Stimulated activated CD4-positive, alpha-beta T cell treated with anti-CD3 and anti-CD28 coated beads, TNF-alpha, amount 100 ng/mL, for 1 hour (primary cell): ENCODE data around the gene TMEM138.

Experiments
- DNase-seq, 3 donors: peaks; one replicate each; pipeline ENCODE4 v3.0.0-alpha.2; 2020; ENCODE audit warnings: low read depth in 3 of 3, low spot score in 1 of 3

Gene TMEM138

DNA sequence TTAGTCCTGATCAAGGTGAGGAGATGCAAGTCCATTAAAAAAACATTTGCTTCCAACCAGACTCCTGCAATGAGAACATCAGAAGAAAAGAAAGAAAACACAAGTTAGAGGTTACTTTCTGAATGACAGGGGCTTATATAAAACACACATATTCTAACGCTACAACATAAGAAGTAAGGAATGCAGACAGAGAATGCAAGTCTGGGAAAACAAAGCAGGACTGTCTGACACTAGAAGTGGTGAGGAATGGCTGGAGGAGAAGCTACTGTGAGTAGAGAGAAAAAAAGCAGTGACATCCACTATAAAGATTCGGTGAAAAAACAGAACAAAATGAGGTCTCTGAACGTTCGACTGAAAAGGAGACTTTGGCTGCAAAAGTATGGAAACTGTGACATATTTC is 42.5 kb downstream of the TMEM138 start:
- no peak for DNase-seq

DNA sequence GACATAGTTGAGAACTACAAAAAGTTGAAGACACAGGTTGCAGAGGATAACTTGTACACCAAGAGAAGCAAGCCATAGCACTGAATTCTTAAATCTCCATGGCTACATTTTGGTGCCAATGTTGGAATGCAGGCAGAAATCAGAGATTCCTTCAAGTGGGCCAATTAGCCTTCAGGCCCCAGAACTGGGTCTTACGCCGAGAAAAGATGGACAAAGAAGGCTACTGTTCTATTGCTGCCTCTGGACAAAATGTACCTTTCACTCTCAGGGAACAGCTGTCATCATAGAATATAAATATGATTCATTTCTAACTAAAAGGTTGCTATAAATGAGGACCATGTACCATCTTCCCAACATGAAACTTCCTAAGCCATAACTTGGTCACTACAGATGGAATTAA is 43.9 kb downstream of the TMEM138 start:
- DNase-seq, result no peak

DNA sequence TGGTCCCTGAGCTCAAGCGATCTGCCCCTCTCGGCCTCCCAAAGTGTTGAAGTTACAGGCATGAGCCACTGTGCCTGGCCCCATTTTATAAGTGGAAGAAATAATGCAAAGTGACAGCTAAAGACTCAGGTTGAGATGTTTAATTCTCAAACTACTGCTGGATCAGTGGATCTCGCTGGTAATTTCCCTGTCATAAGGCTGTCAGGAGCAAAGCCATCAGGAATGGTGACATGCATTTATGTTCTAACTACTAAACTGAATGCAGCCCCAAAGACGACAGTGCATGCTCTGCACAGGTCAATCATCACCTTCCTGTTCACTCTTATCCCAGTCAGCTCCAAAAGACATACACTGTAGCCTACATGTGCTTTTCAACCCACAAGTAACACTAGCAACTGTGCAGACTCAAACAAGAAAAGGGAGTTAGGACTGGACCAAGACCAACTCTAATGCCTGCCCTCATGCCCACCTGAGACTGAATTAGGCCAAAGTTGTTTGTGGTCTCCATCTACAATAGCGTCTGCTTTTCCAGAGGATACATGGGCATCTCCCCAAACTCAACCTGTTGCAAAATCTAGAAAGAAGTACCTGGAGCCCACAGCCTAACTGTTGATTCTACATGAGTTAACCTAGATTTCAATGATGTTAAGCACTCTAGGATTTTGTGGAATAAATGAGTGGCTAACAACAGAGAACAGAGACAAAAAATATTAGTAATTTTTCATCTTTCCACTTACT is 45.0 kb downstream of the TMEM138 start:
- no peak for DNase-seq

DNA sequence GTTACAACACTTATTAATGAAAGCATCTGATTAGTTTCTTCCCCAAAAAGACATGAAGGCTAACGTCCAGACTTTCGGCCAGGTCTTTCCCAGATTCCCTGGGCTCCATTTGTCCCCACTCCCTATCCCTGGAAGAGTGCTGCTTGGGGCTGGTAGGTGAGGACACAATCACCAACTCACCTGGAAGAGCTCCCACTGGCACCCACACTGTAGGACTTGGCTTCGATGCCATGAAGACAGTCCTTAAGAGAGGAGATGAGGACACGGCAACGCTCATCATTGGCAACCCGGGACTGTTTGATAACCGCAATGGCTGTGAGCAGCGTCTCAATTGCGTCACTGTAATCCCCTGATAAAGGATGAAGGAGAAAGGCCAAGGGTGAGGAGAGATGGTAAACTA is 49.4 kb downstream of the TMEM138 start:
- no peak for DNase-seq

DNA sequence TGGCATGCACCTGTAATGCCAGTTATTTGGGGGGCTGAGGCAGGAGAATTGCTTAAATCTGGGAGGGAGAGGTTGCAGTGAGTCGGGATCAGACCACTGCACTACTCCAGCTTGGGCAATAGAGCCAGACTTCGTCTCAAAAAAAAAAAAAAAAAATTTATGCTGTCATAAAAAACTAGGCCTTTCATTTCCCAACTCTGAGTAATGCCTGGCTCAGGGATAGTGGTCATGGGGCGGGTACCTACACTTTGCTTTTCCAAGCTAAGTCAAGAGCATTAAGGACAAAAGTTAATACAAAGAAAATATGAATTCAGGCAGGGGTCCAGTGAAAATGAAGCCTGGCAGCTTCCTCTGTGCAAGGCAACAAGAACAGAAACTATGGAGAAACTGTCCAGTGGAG is 51.3 kb downstream of the TMEM138 start:
- DNase-seq, result no peak

DNA sequence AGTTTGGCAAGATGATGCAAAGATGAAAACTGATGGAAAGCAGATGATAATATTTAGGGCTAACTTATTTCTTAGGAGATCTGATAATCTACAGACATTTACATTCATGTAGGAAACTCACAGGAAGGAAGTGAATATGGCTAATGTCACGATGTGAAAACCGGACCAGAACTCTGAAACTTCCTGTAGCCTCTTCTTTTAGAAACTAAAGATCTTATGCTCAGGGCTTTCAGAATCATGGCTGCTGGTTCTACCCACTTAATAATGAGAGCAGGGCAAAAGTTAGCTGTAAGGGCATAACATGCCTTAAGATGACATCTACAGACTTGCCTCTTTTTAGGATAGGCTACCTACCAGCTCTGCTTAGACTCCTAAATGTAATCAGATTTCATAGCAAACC is 52.4 kb downstream of the TMEM138 start:
- DNase-seq, result no peak

DNA sequence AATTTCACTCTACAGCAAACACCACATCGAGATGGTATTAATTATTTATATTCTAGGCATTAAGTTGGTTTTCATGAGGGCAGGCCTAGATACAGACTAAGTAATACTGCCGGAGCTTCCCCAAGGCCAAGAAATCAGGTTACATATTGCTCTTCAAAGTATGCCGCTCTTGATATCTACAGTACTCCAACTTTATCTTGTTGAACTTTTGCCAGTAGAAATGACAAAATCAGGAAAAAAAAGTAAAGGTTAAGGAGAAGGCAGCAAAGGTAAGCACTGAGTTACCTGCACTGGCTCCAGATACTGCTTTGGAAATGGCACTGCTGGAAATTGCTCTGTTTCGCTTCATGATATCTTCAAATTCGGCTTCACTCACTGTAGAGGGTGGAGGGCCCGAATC is 53.2 kb downstream of the TMEM138 start:
- DNase-seq, result no peak

DNA sequence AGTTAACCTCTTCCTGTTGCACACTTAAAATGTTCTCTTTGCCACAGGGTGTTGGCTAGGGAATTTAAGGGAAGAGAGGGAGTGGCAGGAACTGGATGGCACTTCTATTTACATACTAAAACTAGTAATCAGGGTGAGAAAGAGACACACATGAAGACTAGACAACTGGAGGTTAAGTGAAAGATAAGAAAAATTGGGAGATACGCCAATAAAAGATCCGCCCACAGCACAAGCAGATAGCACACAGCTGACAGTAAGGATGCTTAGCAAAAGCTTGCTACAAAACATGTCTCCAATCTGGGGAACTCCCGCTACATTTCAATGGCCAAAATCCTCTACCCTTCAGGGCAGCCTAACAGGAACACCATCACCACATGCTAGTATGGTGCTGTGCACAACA is 54.8 kb downstream of the TMEM138 start:
- no peak for DNase-seq

DNA sequence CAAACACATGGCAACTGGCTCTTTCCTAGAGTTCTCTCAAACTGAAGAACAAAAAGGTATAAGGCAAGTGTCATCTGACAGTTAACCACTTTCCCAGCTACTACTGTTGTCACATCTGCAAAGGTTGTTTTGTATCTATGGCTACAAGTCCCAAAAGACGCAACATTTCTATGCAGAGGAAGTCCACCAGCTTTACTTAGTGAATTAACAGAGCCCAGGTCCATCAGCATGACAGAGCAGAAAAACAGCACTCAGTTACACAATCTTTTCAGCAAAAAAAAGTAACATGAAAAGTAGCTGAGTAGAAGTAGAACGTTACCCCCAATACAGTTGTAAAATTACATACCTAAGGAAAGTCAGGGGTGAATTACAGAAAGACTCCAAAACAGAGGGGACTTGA is 55.5 kb downstream of the TMEM138 start:
- DNase-seq, result no peak

DNA sequence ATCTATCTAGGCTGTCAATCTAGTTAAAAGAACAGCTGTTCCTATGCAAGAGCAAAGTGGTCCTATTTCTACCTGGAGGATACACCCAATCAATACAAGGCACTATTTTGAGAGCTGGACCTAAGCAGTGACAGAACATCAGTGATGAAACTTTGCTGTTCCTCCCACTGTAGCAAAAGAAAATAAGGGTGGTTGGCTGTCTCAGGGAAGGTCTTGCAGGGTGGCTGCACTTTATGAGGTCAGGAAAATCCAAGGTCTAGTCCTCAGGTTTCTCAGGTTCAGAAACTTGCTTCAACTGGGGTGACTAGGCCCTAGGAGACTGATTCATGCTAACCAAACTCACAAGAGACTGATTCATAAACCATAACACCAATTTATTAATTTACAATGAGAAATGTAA is 56.0 kb downstream of the TMEM138 start:
- no peak for DNase-seq
